Measurements from ENCODE around the gene SNRNP70. TPM values are rescaled to one million over a fixed set of nuclear protein-coding genes. Genes with fewer than 3 reads are reported as not detected.
"Not testable (repeated sequence)": the region's sequence is repeated elsewhere in the genome, so short reads cannot be mapped to it uniquely, and the experiment has no call there.

SNRNP70 gene
- total and polyA plus RNA-seq, 2 donors (not counting 1 experiment from before 2014, with no cell fraction given) = 72.2 to 142 TPM

GRCh38 chr19:49126575-49126974 is 41.3 kb downstream of the SNRNP70 start:
- Histone ChIP-seq H3K9ac (ENCODE audit: insufficient read depth, low read length) (no peak overlapping the region), H3K27ac (ENCODE audit: insufficient read depth, low read length) (no peak overlapping the region), H3K27me3 (ENCODE audit: control insufficient read depth, insufficient read depth, low read length) (no peaks in the 10 kb centered on the region), H3K9me3 (ENCODE audit: control insufficient read depth, insufficient read depth, low read depth, low read length) (no peaks in the 10 kb centered on the region), H2AFZ (ENCODE audit: low read length) (no peak overlapping the region), H3K36me3 (ENCODE audit: control insufficient read depth, insufficient read depth, low read length) (no peaks in the 10 kb centered on the region), H4K20me1 (ENCODE audit: control insufficient read depth, extremely low read depth, insufficient read depth, low read length) (no peaks in the 10 kb centered on the region), H3K4me2 (ENCODE audit: extremely low read depth, insufficient read depth, low read length) (no peak overlapping the region), H3K4me3 (replicated peaks in 1 of 4; ENCODE audit: control extremely low read depth in 1 of 4, insufficient read depth in 1 of 4, low read depth in 3 of 4, low read length in 4 of 4) (no peak overlapping the region), H3K4me1 (ENCODE audit: control insufficient read depth, extremely low read depth, insufficient read depth, low read length) (no peaks in the 10 kb centered on the region), H3K79me2 (ENCODE audit: control insufficient read depth, insufficient read depth, low read length) (no peaks in the 10 kb centered on the region)
- DNase-seq (ENCODE audit: low read depth in 2 of 2) = no peak
- TF ChIP-seq EZH2 (IDR thresholded peaks at IDR 0.05; ENCODE audit: low read length, missing control alignments) (no peak), CTCF (conservative IDR thresholded peaks at IDR 0.05 in 1 of 2, IDR thresholded peaks at IDR 0.05 in 1 of 2; ENCODE audit: low read depth in 1 of 2, low read length in 2 of 2) (no peak)

GRCh38 chr19:49127225-49127624 is 42.0 kb downstream of the SNRNP70 start:
- H4K20me1 ChIP-seq (ENCODE audit: control insufficient read depth, extremely low read depth, insufficient read depth, low read length); H3K79me2 ChIP-seq (ENCODE audit: control insufficient read depth, insufficient read depth, low read length); H3K9ac ChIP-seq (ENCODE audit: insufficient read depth, low read length); H3K4me1 ChIP-seq (ENCODE audit: control insufficient read depth, extremely low read depth, insufficient read depth, low read length); H3K27me3 ChIP-seq (ENCODE audit: control insufficient read depth, insufficient read depth, low read length); DNase-seq (ENCODE audit: low read depth in 2 of 2); H3K4me3 ChIP-seq (replicated peaks in 1 of 4; ENCODE audit: control extremely low read depth in 1 of 4, insufficient read depth in 1 of 4, low read depth in 3 of 4, low read length in 4 of 4); H3K27ac ChIP-seq (ENCODE audit: insufficient read depth, low read length); H3K36me3 ChIP-seq (ENCODE audit: control insufficient read depth, insufficient read depth, low read length); H2AFZ ChIP-seq (ENCODE audit: low read length); H3K9me3 ChIP-seq (ENCODE audit: control insufficient read depth, insufficient read depth, low read depth, low read length); H3K4me2 ChIP-seq (ENCODE audit: extremely low read depth, insufficient read depth, low read length): not testable (repeated sequence)

GRCh38 chr19:49127674-49128544 is 42.7 kb downstream of the SNRNP70 start:
- no peak overlapping the region for H3K27ac ChIP-seq (ENCODE audit: insufficient read depth, low read length)
- H3K79me2 ChIP-seq (ENCODE audit: control insufficient read depth, insufficient read depth, low read length) = no peaks in the 10 kb centered on the region
- peak; percentile 92 to 96 for DNase-seq (ENCODE audit: low read depth in 2 of 2)
- no peaks in the 10 kb centered on the region for H3K27me3 ChIP-seq (ENCODE audit: control insufficient read depth, insufficient read depth, low read length)
- no peaks in the 10 kb centered on the region for H3K9me3 ChIP-seq (ENCODE audit: control insufficient read depth, insufficient read depth, low read depth, low read length)
- H3K4me2 ChIP-seq (ENCODE audit: extremely low read depth, insufficient read depth, low read length) = peak overlapping the region; percentile 93
- peak overlapping the region; percentile 96 for H2AFZ ChIP-seq (ENCODE audit: low read length)
- no peak overlapping the region for H3K9ac ChIP-seq (ENCODE audit: insufficient read depth, low read length)
- H3K36me3 ChIP-seq (ENCODE audit: control insufficient read depth, insufficient read depth, low read length) = no peaks in the 10 kb centered on the region
- H4K20me1 ChIP-seq (ENCODE audit: control insufficient read depth, extremely low read depth, insufficient read depth, low read length) = no peaks in the 10 kb centered on the region
- TF ChIP-seq CTCF (conservative IDR thresholded peaks at IDR 0.05 in 1 of 2, IDR thresholded peaks at IDR 0.05 in 1 of 2; ENCODE audit: low read depth in 1 of 2, low read length in 2 of 2) (peak; percentile 6 to 14), EZH2 (IDR thresholded peaks at IDR 0.05; ENCODE audit: low read length, missing control alignments) (no peak)
- H3K4me3 ChIP-seq (replicated peaks in 1 of 4; ENCODE audit: control extremely low read depth in 1 of 4, insufficient read depth in 1 of 4, low read depth in 3 of 4, low read length in 4 of 4) = peak overlapping the region in 3 of 4 experiments; percentile 33 to 44 (median 43)
- no peaks in the 10 kb centered on the region for H3K4me1 ChIP-seq (ENCODE audit: control insufficient read depth, extremely low read depth, insufficient read depth, low read length)
